A673 (cell line): ENCODE measurements around the gene LMBR1. TPM values are rescaled to one million over a fixed set of nuclear protein-coding genes. Genes with fewer than 3 reads are reported as not detected.

ENCODE experiments used
- BruUV-seq: library from RNA; stranded (reverse); fragments of 400-500 nt; replicated peaks from 2 replicates; lab custom pipeline; 2021; lab: Mats Ljungman, UMichigan
- CTCF ChIA-PET: fragments of 300-600 bp; sonication (Branson Sonifier 250); formaldehyde crosslinking; loops from one replicate; lab custom pipeline; 2022; ENCODE audit warnings: antibody characterized with exemption; lab: Charles Lee
- POLR2A ChIA-PET: fragments of 300-600 bp; sonication (Branson Sonifier 250); formaldehyde crosslinking; loops from one replicate; lab custom pipeline; 2022; ENCODE audit warnings: antibody characterized with exemption; ENCODE audit not compliant: low non-redundant PET; lab: Charles Lee
- DNase-seq: peaks from one replicate; pipeline ENCODE4 v3.0.0-alpha.2; 2015; ENCODE audit warnings: low spot score
- H3K27ac ChIP-seq: fragments of 200-600 bp; sonication (generic); 2 replicates; pipeline ENCODE4 v1.5.1; 2016; ENCODE audit warnings: mixed run types, low read depth, mild to moderate bottlenecking, mixed read lengths, antibody characterized with exemption, low read length; ENCODE audit not compliant: poor library complexity, severe bottlenecking
- H3K27me3 ChIP-seq: fragments of 200-600 bp; sonication (generic); replicated peaks from 2 replicates; pipeline ENCODE4 v1.6.1; 2017; ENCODE audit warnings: mixed run types, low read depth, mild to moderate bottlenecking, mixed read lengths, antibody characterized with exemption, low read length; ENCODE audit not compliant: insufficient read depth, poor library complexity
- H3K36me3 ChIP-seq: fragments of 200-600 bp; sonication (generic); 2 replicates; pipeline ENCODE4 v1.6.1; 2016; ENCODE audit warnings: mixed run types, mild to moderate bottlenecking, mixed read lengths, antibody characterized with exemption, low read length; ENCODE audit not compliant: insufficient read depth, poor library complexity, severe bottlenecking
- H3K4me1 ChIP-seq: fragments of 200-600 bp; sonication (generic); 2 replicates; pipeline ENCODE4 v1.6.1; 2017; ENCODE audit warnings: mixed run types, mild to moderate bottlenecking, mixed read lengths, antibody characterized with exemption, low read length; ENCODE audit not compliant: insufficient read depth, poor library complexity, severe bottlenecking
- H3K4me3 ChIP-seq: fragments of 200-600 bp; sonication (generic); 2 replicates; pipeline ENCODE4 v1.5.1; 2016; ENCODE audit warnings: low read depth, mixed run types, mild to moderate bottlenecking, mixed read lengths, low read length; ENCODE audit not compliant: poor library complexity, severe bottlenecking
- H3K9me3 ChIP-seq: fragments of 200-600 bp; sonication (generic); 2 replicates; pipeline ENCODE4 v1.6.1; 2016; ENCODE audit warnings: mixed run types, low read depth, mild to moderate bottlenecking, mixed read lengths, antibody characterized with exemption, low read length; ENCODE audit not compliant: poor library complexity, severe bottlenecking
- CTCF ChIP-seq: fragments of 300-800, 200-600 bp; sonication (generic); conservative IDR thresholded peaks from 2 replicates; pipeline ENCODE4 v1.5.1; 2017; ENCODE audit warnings: low read depth, mild to moderate bottlenecking, antibody characterized with exemption, low read length, moderate library complexity, mixed read lengths
- EZH2 ChIP-seq: fragments of 200-600 bp; sonication (generic); IDR thresholded peaks from 2 replicates; pipeline ENCODE4 v1.6.1; 2017; ENCODE audit warnings: borderline replicate concordance, low read depth, mild to moderate bottlenecking, mixed read lengths, antibody characterized with exemption, low read length; ENCODE audit not compliant: poor library complexity, severe bottlenecking
- intact Hi-C: fragments of 100-400 bp; cut with micrococcal nuclease; formaldehyde crosslinking; loops from one replicate; pipeline ENCODE4 v1.10.0; 2022; ENCODE audit not compliant: unreplicated experiment
- total RNA-seq: library from RNA; stranded (reverse); gene quantifications from 2 replicates; pipeline ENCODE4 v1.2.3, GENCODE V29; 2021

The LMBR1 gene
- total RNA-seq, 1 experiment from 2014 or later = 50.7 TPM

GRCh38 chr7:156791241-156791640 lies 101.7 kb downstream of the LMBR1 start:
- TF ChIP-seq EZH2 (no peak), CTCF (no peak)
- H3K9me3 ChIP-seq = no peaks in the 10 kb centered on the region
- no peaks in the 10 kb centered on the region for H3K36me3 ChIP-seq
- no TSS peak for BruUV-seq
- peaks cover 13% of the 10 kb centered on the region for H3K4me1 ChIP-seq
- POLR2A ChIA-PET = interaction anchor here (0.5 kb wide), 1 partner anchor 63 kb away, joined by 5 read pairs; no protein-coding TSS in a partner anchor
- H3K4me3 ChIP-seq = no peak overlapping the region
- intact Hi-C loops = no loop called here
- H3K27me3 ChIP-seq = no peaks in the 10 kb centered on the region
- no peak overlapping the region for H3K27ac ChIP-seq
- CTCF ChIA-PET = no interaction called here
- DNase-seq = peak; percentile 41

GRCh38 chr7:156790264-156790663 lies 102.7 kb downstream of the LMBR1 start:
- Histone ChIP-seq H3K36me3 (no peaks in the 10 kb centered on the region), H3K27ac (no peak overlapping the region), H3K27me3 (no peaks in the 10 kb centered on the region), H3K4me3 (no peak overlapping the region), H3K4me1 (peaks cover 13% of the 10 kb centered on the region), H3K9me3 (no peaks in the 10 kb centered on the region)
- no TSS peak for BruUV-seq
- CTCF ChIA-PET = no interaction called here
- intact Hi-C loops = no loop called here
- TF ChIP-seq EZH2 (no peak), CTCF (no peak)
- DNase-seq = no peak
- POLR2A ChIA-PET = no interaction called here

DNA sequence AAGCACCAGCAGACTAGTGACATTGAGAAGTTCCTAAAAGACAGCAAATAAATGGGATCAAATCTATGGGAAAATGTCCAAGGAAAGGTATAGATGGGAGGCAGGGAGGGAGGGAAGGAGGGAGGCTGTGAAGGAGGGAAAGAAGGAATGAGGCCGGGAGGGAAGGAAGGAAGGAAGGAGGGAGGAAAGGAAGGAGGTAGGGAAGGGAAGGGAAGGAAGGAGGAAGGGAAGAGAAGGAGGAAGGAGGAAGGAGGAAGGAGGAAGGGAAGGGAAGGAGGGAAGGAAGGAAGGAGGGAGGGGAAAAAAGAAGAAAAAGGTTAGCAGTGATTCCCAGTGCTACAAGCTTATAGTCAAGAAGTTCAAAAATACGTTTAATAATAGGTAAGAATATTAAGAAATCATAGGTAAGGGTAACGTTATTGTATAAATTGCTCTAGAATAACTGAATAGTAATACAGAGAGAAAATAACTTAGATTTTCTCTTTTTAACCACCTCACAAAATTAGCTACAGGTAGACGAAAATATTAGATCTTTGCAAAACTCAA lies 106.9 kb downstream of the LMBR1 start:
- BruUV-seq = no TSS peak
- intact Hi-C loops = no loop called here

More for the DNA sequence above, 106.9 kb downstream of the LMBR1 start:
- Histone ChIP-seq H3K27me3 (no peaks in the 10 kb centered on the region), H3K9me3 (no peaks in the 10 kb centered on the region), H3K4me1 (peaks cover 4% of the 10 kb centered on the region), H3K27ac (no peak overlapping the region), H3K4me3 (no peak overlapping the region), H3K36me3 (no peaks in the 10 kb centered on the region)
- CTCF ChIA-PET = no interaction called here
- DNase-seq = no peak
- TF ChIP-seq EZH2 = no peak
- TF ChIP-seq CTCF = no peak
- POLR2A ChIA-PET = no interaction called here
